A549 (cell line): ENCODE results near the gene TMEM14A. TPM values are rescaled to one million over a fixed set of nuclear protein-coding genes. Genes with fewer than 3 reads are reported as not detected.

ENCODE experiments used
- ATAC-seq, 2 experiments: fragments of 200-7000 bp in 1 of 2; fragments of >200 bp in 1 of 2; cut with Nextera tagmentation in 1 of 2; cut with Tn5 transposase in 1 of 2; 3 replicates each; pipeline versions ENCODE4 v1.8.0 to v1.9.1; 2018 to 2020; ENCODE audit warnings: mild to moderate bottlenecking in 1 of 2, moderate library complexity in 1 of 2
- CTCF ChIA-PET: fragments of 300-600 bp; sonication (Branson Sonifier 250); formaldehyde crosslinking; extraction: SDS; loops from one replicate; lab custom pipeline; 2021; ENCODE audit warnings: antibody characterized with exemption, inconsistent platforms; lab: Yijun Ruan, JAX
- POLR2A ChIA-PET: fragments of 350-600 bp; formaldehyde crosslinking; extraction: SDS; loops from one replicate; lab custom pipeline; 2021; ENCODE audit warnings: antibody characterized with exemption, inconsistent platforms; lab: Yijun Ruan, JAX
- DNase-seq, 2 experiments: peaks; one replicate each; pipeline versions ENCODE4 v3.0.0 to v3.0.0-alpha.2; 2011 to 2016; ENCODE audit warnings: low read depth in 1 of 2, low spot score in 1 of 2
- FAIRE-seq: peaks from 2 replicates; lab custom pipeline; 2011; peaks lifted over from hg19 to GRCh38; lab: Jason Lieb, UNC
- H3K27ac ChIP-seq, 2 experiments: fragments of >200 bp; sonication (Bioruptor Twin); formaldehyde crosslinking; 3 replicates each; pipeline ENCODE4 v1.5.1; 2016 to 2017
- H3K4me1 ChIP-seq: fragments of >200 bp; sonication (Bioruptor Twin); formaldehyde crosslinking; 3 replicates; pipeline ENCODE4 v1.6.1; 2016
- H3K4me2 ChIP-seq: fragments of >200 bp; sonication (Bioruptor Twin); formaldehyde crosslinking; 3 replicates; pipeline ENCODE4 v1.6.1; 2016
- H3K4me3 ChIP-seq: fragments of >200 bp; sonication (Bioruptor Twin); formaldehyde crosslinking; 3 replicates; pipeline ENCODE4 v1.5.1; 2016
- H3K9me3 ChIP-seq: fragments of >200 bp; sonication (Bioruptor Twin); formaldehyde crosslinking; 3 replicates; pipeline ENCODE4 v1.6.1; 2016
- BHLHE40 ChIP-seq: IDR thresholded peaks from 2 replicates; pipeline ENCODE4 v1.6.1; 2012; ENCODE audit warnings: low read depth, low read length, inconsistent platforms
- CBX2 ChIP-seq: fragments of 200-600 bp; sonication (generic); IDR thresholded peaks from 2 replicates; pipeline ENCODE4 v1.6.1; 2016; ENCODE audit warnings: low read depth, mild to moderate bottlenecking, borderline replicate concordance
- CBX8 ChIP-seq: fragments of 200-600 bp; sonication (generic); IDR thresholded peaks from 2 replicates; pipeline ENCODE4 v1.6.1; 2016
- CHD4 ChIP-seq: fragments of 200-600 bp; sonication (generic); IDR thresholded peaks from 2 replicates; pipeline ENCODE4 v1.6.1; 2016; ENCODE audit warnings: antibody characterized with exemption, mild to moderate bottlenecking, borderline replicate concordance
- EHF ChIP-seq: fragments of 250-450 bp; sonication (Bioruptor Pico); IDR thresholded peaks from 2 replicates; pipeline ENCODE4 v1.5.0; 2020; ENCODE audit warnings: mild to moderate bottlenecking
- EHMT2 ChIP-seq: fragments of 200-600 bp; sonication (generic); IDR thresholded peaks from 2 replicates; pipeline ENCODE4 v1.6.1; 2016; ENCODE audit warnings: antibody characterized with exemption, low read depth, mild to moderate bottlenecking, moderate library complexity
- FOSB ChIP-seq: fragments of 250-450 bp; sonication (Bioruptor Pico); IDR thresholded peaks from 2 replicates; pipeline ENCODE4 v1.5.0; 2020; ENCODE audit warnings: mild to moderate bottlenecking, moderate library complexity
- FOSL2 ChIP-seq, 2 experiments: fragments of 450-650 bp in 1 of 2; fragments of >200 bp in 1 of 2; sonication (Bioruptor Twin) in 1 of 2; formaldehyde crosslinking; IDR thresholded peaks; 2 replicates each; pipeline versions ENCODE4 v1.5.0 to v1.6.1; 2016 to 2020; ENCODE audit warnings: mild to moderate bottlenecking in 1 of 2, moderate library complexity in 1 of 2
- GATA3 ChIP-seq: IDR thresholded peaks from 2 replicates; pipeline ENCODE4 v1.6.1; 2012; ENCODE audit warnings: borderline replicate concordance
- HDAC2 ChIP-seq: fragments of 200-600 bp; sonication (generic); IDR thresholded peaks from 2 replicates; pipeline ENCODE4 v1.6.1; 2016
- HOXB5 ChIP-seq: fragments of 250-450 bp; sonication (Bioruptor Pico); IDR thresholded peaks from 2 replicates; pipeline ENCODE4 v1.5.0; 2020; ENCODE audit warnings: mild to moderate bottlenecking, moderate library complexity
- JUNB ChIP-seq: fragments of >200 bp; sonication (Bioruptor Twin); formaldehyde crosslinking; IDR thresholded peaks from 2 replicates; pipeline ENCODE4 v1.6.1; 2016
- MAFK ChIP-seq: fragments of 450-650 bp; IDR thresholded peaks from 2 replicates; pipeline ENCODE4 v1.6.1; 2014; ENCODE audit not compliant: partially characterized antibody
- NPAS2 ChIP-seq: fragments of 250-450 bp; sonication (Bioruptor Pico); IDR thresholded peaks from 2 replicates; pipeline ENCODE4 v1.8.0; 2022; ENCODE audit warnings: mild to moderate bottlenecking, moderate library complexity, borderline replicate concordance
- NR3C1 ChIP-seq: fragments of >200 bp; sonication (Bioruptor Twin); formaldehyde crosslinking; IDR thresholded peaks from 3 replicates; pipeline ENCODE4 v1.6.1; 2017
- RARB ChIP-seq: fragments of 250-450 bp; sonication (Bioruptor Pico); IDR thresholded peaks from 2 replicates; pipeline ENCODE4 v1.8.0; 2021; ENCODE audit warnings: mild to moderate bottlenecking, moderate library complexity
- RCOR1 ChIP-seq: fragments of 150-350 bp; IDR thresholded peaks from 2 replicates; pipeline ENCODE4 v1.6.1; 2014; ENCODE audit warnings: antibody characterized with exemption, low read length, low read depth
- RFX5 ChIP-seq: fragments of 450-650 bp; IDR thresholded peaks from 2 replicates; pipeline ENCODE4 v1.7.1; 2014; ENCODE audit warnings: antibody characterized with exemption, mild to moderate bottlenecking, moderate library complexity
- RNF2 ChIP-seq: fragments of 200-600 bp; sonication (generic); IDR thresholded peaks from 2 replicates; pipeline ENCODE4 v1.6.1; 2016; ENCODE audit warnings: low read depth, mild to moderate bottlenecking, antibody characterized with exemption, moderate library complexity, borderline replicate concordance
- SMC3 ChIP-seq: fragments of >200 bp; sonication (Bioruptor Twin); formaldehyde crosslinking; IDR thresholded peaks from 3 replicates; pipeline ENCODE4 v1.6.1; 2018; ENCODE audit warnings: inconsistent platforms
- SREBF2 ChIP-seq: fragments of 450-650 bp; IDR thresholded peaks from 2 replicates; pipeline ENCODE4 v1.6.1; 2014; ENCODE audit warnings: mild to moderate bottlenecking, moderate library complexity
- WGBS: methylation state at CpG from one replicate; pipeline ENCODE4 v1.1.6; 2017; ENCODE audit errors: missing lambda C conversion rate; 5-methylcytosine and 5-hydroxymethylcytosine counted together
- polyA plus RNA-seq, 4 experiments: library from polyadenylated mRNA; depleted of rRNA in 3 of 4; stranded (reverse); fragments of >200 nt; fragmentation: RNase III in 1 of 4; extraction: RNeasy Plus Mini Kit Qiagen cat#74134 plus additional on column Dnase treatment in 1 of 4; gene quantifications; 2 replicates in 3 of 4; 3 replicates in 1 of 4; pipeline ENCODE4 v1.2.3, GENCODE V29; 2011 to 2017
- TF ChIP-seq, protein P1 (sequence below): IDR thresholded peaks from 2 replicates; pipeline ENCODE4 v1.6.1; 2012; ENCODE audit warnings: low read depth, borderline replicate concordance
- TF ChIP-seq, protein P2 (sequence below): IDR thresholded peaks from 2 replicates; pipeline ENCODE4 v1.6.1; 2012
- TF ChIP-seq, protein P3 (sequence below): fragments of 450-650 bp; IDR thresholded peaks from 2 replicates; pipeline ENCODE4 v1.6.1; 2014; ENCODE audit warnings: antibody characterized with exemption
- TF ChIP-seq, protein P4 (sequence below): IDR thresholded peaks from 2 replicates; pipeline ENCODE4 v1.6.1; 2012
- TF ChIP-seq, protein P5 (sequence below): fragments of >200 bp; sonication (Bioruptor Twin); formaldehyde crosslinking; IDR thresholded peaks from 2 replicates; pipeline ENCODE4 v1.6.1; 2016
- TF ChIP-seq, protein P6 (sequence below): fragments of 150-350 bp; IDR thresholded peaks from 2 replicates; pipeline ENCODE4 v1.6.1; 2014; ENCODE audit warnings: low read depth, mild to moderate bottlenecking, low read length
- TF ChIP-seq, protein P7 (sequence below): fragments of 200-600 bp; sonication (generic); IDR thresholded peaks from 2 replicates; pipeline ENCODE4 v1.6.1; 2016; ENCODE audit warnings: antibody characterized with exemption, mild to moderate bottlenecking, moderate library complexity
- TF ChIP-seq, protein P8 (sequence below): fragments of 250-450 bp; sonication (Bioruptor Pico); IDR thresholded peaks from 2 replicates; pipeline ENCODE4 v1.5.0; 2020; ENCODE audit warnings: low read depth, mild to moderate bottlenecking, moderate library complexity

TMEM14A gene
- polyA plus RNA-seq, 2 of the 4 experiments (the other 2 are of a cell fraction), result 53.4 to 63.8 TPM

DNA sequence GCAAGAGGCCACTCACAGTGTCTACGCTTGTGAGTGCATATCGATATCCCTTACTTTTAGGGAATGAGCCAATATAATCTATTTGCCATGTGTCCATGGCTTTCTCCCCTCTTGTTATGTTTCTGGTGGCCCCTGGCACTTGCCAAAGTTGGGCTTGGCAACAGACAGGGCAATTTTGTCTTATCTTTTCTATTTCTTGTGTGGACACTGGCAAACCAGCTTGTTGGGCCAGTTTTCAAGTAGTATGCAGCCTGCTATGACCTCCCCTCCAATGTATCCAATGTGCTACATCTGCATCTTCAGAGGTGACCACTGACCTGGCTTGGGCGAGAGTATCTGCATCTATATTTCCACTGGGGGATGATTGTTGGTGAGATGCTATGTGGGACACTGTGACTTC lies 63.2 kb downstream of the TMEM14A start (continued):
- no peak for TF ChIP-seq RFX5
- TF ChIP-seq, all 56 proteins: peak for 0

DNA sequence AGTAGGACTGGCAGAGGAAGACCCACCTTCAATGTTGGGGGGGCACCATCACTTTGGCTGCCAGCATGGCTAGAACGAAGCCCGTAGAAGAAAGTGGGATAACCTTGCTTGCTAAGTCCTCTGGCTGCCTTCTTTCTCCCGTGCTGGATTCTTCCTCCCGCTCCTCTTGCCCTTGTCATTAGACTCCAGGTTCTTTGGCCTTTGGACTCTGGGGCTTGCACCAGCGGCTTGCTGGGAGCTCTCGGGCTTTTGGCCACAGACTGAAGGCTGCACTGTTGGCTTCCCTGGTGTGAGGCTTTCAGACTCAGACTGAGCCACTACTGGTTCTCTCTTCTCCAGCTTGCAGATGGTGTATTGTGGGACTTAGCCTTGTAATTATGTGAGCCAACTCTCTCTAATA lies 64.2 kb downstream of the TMEM14A start:
- FAIRE-seq, result no peak
- 74% methylated on average over 6 of the region's 6 CpGs for WGBS

DNA sequence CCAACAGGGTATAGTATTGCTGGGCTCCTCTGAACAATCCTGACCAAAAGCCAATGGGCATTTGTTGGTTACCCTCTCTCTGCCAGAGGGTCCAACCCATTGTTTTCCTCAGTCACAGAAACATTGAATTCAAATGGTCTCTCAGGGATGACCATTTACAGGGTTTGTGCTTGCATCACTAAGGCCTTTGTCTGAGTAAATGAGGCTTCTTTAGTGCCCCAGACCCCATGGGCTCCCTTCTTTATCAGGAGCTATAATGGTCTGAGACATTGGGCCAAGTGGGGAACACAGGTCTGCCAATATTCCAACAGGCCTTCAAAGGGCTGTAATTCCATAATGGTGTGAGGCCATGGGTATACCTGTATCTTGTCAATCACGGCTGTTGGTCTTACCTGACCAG lies 65.2 kb downstream of the TMEM14A start:
- H3K4me1 ChIP-seq, result no peaks in the 10 kb centered on the region
- H3K9me3 ChIP-seq, result no peaks in the 10 kb centered on the region
- CTCF ChIA-PET, result no interaction called here
- H3K4me2 ChIP-seq, result no peak overlapping the region
- POLR2A ChIA-PET, result no interaction called here
- H3K4me3 ChIP-seq, result no peak overlapping the region
- ATAC-seq (no peak), DNase-seq (no peak), FAIRE-seq (no peak)
- WGBS, result 67% methylated on average over 1 of the region's 1 CpG
- no peak overlapping the region for H3K27ac ChIP-seq
- TF ChIP-seq FOSL2 (IDR thresholded peaks at IDR 0.05) (no peak), FOSL2 (CRISPR knock-in tag; IDR thresholded peaks at IDR 0.05) (no peak), MAFK (no peak), JUNB (no peak), HOXB5 (no peak), RCOR1 (no peak), RNF2 (no peak), SREBF2 (no peak), HDAC2 (no peak), RFX5 (no peak), CHD4 (no peak), SMC3 (no peak)
- TF ChIP-seq, protein P1, sequence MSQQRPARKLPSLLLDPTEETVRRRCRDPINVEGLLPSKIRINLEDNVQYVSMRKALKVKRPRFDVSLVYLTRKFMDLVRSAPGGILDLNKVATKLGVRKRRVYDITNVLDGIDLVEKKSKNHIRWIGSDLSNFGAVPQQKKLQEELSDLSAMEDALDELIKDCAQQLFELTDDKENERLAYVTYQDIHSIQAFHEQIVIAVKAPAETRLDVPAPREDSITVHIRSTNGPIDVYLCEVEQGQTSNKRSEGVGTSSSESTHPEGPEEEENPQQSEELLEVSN, result no peak
- TF ChIP-seq, protein P2, sequence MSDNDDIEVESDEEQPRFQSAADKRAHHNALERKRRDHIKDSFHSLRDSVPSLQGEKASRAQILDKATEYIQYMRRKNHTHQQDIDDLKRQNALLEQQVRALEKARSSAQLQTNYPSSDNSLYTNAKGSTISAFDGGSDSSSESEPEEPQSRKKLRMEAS, result no peak
- TF ChIP-seq, protein P3, sequence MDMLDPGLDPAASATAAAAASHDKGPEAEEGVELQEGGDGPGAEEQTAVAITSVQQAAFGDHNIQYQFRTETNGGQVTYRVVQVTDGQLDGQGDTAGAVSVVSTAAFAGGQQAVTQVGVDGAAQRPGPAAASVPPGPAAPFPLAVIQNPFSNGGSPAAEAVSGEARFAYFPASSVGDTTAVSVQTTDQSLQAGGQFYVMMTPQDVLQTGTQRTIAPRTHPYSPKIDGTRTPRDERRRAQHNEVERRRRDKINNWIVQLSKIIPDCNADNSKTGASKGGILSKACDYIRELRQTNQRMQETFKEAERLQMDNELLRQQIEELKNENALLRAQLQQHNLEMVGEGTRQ, result no peak
- TF ChIP-seq, protein P4, sequence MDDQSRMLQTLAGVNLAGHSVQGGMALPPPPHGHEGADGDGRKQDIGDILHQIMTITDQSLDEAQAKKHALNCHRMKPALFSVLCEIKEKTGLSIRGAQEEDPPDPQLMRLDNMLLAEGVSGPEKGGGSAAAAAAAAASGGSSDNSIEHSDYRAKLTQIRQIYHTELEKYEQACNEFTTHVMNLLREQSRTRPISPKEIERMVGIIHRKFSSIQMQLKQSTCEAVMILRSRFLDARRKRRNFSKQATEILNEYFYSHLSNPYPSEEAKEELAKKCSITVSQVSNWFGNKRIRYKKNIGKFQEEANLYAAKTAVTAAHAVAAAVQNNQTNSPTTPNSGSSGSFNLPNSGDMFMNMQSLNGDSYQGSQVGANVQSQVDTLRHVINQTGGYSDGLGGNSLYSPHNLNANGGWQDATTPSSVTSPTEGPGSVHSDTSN, result no peak

More for the DNA sequence above, 64.2 kb downstream of the TMEM14A start:
- H3K4me3 ChIP-seq, result no peak overlapping the region
- no peak for TF ChIP-seq HOXB5
- TF ChIP-seq, protein P2, result no peak
- no peak for TF ChIP-seq RFX5
- TF ChIP-seq NPAS2 (CRISPR knock-in tag), result no peak
- TF ChIP-seq CHD4, result no peak
- no peak for TF ChIP-seq SMC3
- TF ChIP-seq, protein P5, sequence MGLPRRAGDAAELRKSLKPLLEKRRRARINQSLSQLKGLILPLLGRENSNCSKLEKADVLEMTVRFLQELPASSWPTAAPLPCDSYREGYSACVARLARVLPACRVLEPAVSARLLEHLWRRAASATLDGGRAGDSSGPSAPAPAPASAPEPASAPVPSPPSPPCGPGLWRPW, result no peak
- TF ChIP-seq FOSB, result no peak
- TF ChIP-seq, protein P6, sequence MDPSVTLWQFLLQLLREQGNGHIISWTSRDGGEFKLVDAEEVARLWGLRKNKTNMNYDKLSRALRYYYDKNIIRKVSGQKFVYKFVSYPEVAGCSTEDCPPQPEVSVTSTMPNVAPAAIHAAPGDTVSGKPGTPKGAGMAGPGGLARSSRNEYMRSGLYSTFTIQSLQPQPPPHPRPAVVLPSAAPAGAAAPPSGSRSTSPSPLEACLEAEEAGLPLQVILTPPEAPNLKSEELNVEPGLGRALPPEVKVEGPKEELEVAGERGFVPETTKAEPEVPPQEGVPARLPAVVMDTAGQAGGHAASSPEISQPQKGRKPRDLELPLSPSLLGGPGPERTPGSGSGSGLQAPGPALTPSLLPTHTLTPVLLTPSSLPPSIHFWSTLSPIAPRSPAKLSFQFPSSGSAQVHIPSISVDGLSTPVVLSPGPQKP, result no peak
- TF ChIP-seq, protein P7, sequence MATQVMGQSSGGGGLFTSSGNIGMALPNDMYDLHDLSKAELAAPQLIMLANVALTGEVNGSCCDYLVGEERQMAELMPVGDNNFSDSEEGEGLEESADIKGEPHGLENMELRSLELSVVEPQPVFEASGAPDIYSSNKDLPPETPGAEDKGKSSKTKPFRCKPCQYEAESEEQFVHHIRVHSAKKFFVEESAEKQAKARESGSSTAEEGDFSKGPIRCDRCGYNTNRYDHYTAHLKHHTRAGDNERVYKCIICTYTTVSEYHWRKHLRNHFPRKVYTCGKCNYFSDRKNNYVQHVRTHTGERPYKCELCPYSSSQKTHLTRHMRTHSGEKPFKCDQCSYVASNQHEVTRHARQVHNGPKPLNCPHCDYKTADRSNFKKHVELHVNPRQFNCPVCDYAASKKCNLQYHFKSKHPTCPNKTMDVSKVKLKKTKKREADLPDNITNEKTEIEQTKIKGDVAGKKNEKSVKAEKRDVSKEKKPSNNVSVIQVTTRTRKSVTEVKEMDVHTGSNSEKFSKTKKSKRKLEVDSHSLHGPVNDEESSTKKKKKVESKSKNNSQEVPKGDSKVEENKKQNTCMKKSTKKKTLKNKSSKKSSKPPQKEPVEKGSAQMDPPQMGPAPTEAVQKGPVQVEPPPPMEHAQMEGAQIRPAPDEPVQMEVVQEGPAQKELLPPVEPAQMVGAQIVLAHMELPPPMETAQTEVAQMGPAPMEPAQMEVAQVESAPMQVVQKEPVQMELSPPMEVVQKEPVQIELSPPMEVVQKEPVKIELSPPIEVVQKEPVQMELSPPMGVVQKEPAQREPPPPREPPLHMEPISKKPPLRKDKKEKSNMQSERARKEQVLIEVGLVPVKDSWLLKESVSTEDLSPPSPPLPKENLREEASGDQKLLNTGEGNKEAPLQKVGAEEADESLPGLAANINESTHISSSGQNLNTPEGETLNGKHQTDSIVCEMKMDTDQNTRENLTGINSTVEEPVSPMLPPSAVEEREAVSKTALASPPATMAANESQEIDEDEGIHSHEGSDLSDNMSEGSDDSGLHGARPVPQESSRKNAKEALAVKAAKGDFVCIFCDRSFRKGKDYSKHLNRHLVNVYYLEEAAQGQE, result no peak
- no peak for TF ChIP-seq NR3C1
- TF ChIP-seq EHF, result no peak
- TF ChIP-seq, protein P8, sequence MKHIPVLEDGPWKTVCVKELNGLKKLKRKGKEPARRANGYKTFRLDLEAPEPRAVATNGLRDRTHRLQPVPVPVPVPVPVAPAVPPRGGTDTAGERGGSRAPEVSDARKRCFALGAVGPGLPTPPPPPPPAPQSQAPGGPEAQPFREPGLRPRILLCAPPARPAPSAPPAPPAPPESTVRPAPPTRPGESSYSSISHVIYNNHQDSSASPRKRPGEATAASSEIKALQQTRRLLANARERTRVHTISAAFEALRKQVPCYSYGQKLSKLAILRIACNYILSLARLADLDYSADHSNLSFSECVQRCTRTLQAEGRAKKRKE, result no peak
- TF ChIP-seq RCOR1, result no peak
- TF ChIP-seq CBX2, result no peak
- no peak for TF ChIP-seq GATA3
- no peak for TF ChIP-seq EHMT2
- TF ChIP-seq BHLHE40, result no peak
- no peak for TF ChIP-seq RARB
- no peak for TF ChIP-seq CBX8
- DNase-seq, result no peak
- no peaks in the 10 kb centered on the region for H3K4me1 ChIP-seq
- H3K27ac ChIP-seq, result no peak overlapping the region
- POLR2A ChIA-PET, result no interaction called here
- no peaks in the 10 kb centered on the region for H3K9me3 ChIP-seq
- CTCF ChIA-PET, result interaction anchor here (1.1 kb wide), 1 partner anchor 9 kb away, joined by 3 read pairs; no protein-coding TSS in a partner anchor
- H3K4me2 ChIP-seq, result no peak overlapping the region
- no peak for ATAC-seq
